NCI-H1105 treated with DMSO at 0.1 percent for 48 hours (cell line): ENCODE measurements around the gene NFATC2.

Source experiments
- DNase-seq: peaks from one replicate; lab custom pipeline; 2025; lab: John Stamatoyannopoulos, UW

Gene NFATC2

GRCh38 chr20:51429696-51430095 is 112.8 kb downstream of the NFATC2 start:
- DNase-seq: no peak

GRCh38 chr20:51429144-51429482 is 113.4 kb downstream of the NFATC2 start:
- DNase-seq: no peak

GRCh38 chr20:51428401-51429143 is 113.9 kb downstream of the NFATC2 start:
- DNase-seq: no peak

GRCh38 chr20:51427651-51428291 is 114.7 kb downstream of the NFATC2 start:
- DNase-seq: no peak

GRCh38 chr20:51426718-51427650 is 115.5 kb downstream of the NFATC2 start:
- DNase-seq: no peak

- no peak for DNase-seq
Measured at GRCh38 chr20:51425347-51426106, 117.0 kb downstream of the NFATC2 start.

- DNase-seq: no peak
Measured at GRCh38 chr20:51424270-51425117, 118.0 kb downstream of the NFATC2 start.

- DNase-seq: no peak
Measured at GRCh38 chr20:51423810-51424209, 118.7 kb downstream of the NFATC2 start.

- DNase-seq: no peak
Measured at GRCh38 chr20:51423290-51423667, 119.2 kb downstream of the NFATC2 start.

GRCh38 chr20:51422514-51423289 is 119.8 kb downstream of the NFATC2 start:
- DNase-seq: no peak

GRCh38 chr20:51420805-51421204 is 121.7 kb downstream of the NFATC2 start:
- DNase-seq: no peak

GRCh38 chr20:51420111-51420510 is 122.4 kb downstream of the NFATC2 start:
- DNase-seq: no peak

GRCh38 chr20:51419646-51420045 is 122.9 kb downstream of the NFATC2 start:
- no peak for DNase-seq

GRCh38 chr20:51419231-51419630 is 123.3 kb downstream of the NFATC2 start:
- no peak for DNase-seq

GRCh38 chr20:51418137-51418529 is 124.4 kb downstream of the NFATC2 start:
- no peak for DNase-seq

- no peak for DNase-seq
Measured at GRCh38 chr20:51417250-51418136, 125.0 kb downstream of the NFATC2 start.

- no peak for DNase-seq
Measured at GRCh38 chr20:51416532-51417249, 125.8 kb downstream of the NFATC2 start.

GRCh38 chr20:51413857-51414256 is 128.7 kb downstream of the NFATC2 start:
- no peak for DNase-seq
